GM18873 (cell line): Measurements from ENCODE around the gene SPATA24.
"Not testable (repeated sequence)": the region's sequence is repeated elsewhere in the genome, so short reads cannot be mapped to it uniquely, and the experiment has no call there.

ENCODE experiments used
- ATAC-seq: cut with Tn5 transposase; IDR thresholded peaks from one replicate; pipeline ENCODE4 v1.9.1; 2021; ENCODE audit warnings: mild to moderate bottlenecking, moderate library complexity, moderate number of reproducible peaks; ENCODE audit not compliant: unreplicated experiment, low FRiP score

SPATA24 gene

GRCh38 chr5:139358064-139358463 lies 45.8 kb downstream of the SPATA24 start:
- no peak for ATAC-seq

GRCh38 chr5:139355900-139356299 lies 48.0 kb downstream of the SPATA24 start:
- not testable (repeated sequence) for ATAC-seq

GRCh38 chr5:139354186-139354585 lies 49.7 kb downstream of the SPATA24 start:
- no peak for ATAC-seq

- ATAC-seq: not testable (repeated sequence)
These were observed 56.0 kb downstream of the SPATA24 start for GRCh38 chr5:139347863-139348262.
